GM19463 (cell line): ENCODE data around the gene TBC1D3K.
"Not testable (repeated sequence)": the region's sequence is repeated elsewhere in the genome, so short reads cannot be mapped to it uniquely, and the experiment has no call there.

ENCODE experiments used
- ATAC-seq: cut with Tn5 transposase; IDR thresholded peaks from one replicate; pipeline ENCODE4 v1.9.1; 2021; ENCODE audit warnings: mild to moderate bottlenecking, moderate library complexity; ENCODE audit not compliant: unreplicated experiment

TBC1D3K gene

GRCh38 chr17:37924115-37924514, at the start of gene TBC1D3K:
Gene TBC1D3K, plus strand, starts transcription at chr17:37924415. Its CDS starts 1,585 bp downstream, at chr17:37926000.
- ATAC-seq = not testable (repeated sequence)

- ATAC-seq = no peak
Observed at GRCh38 chr17:37884516-37884915, 39.7 kb upstream of the TBC1D3K start.

GRCh38 chr17:37885136-37885535, 39.1 kb upstream of the TBC1D3K start:
- ATAC-seq = no peak

GRCh38 chr17:37888881-37889280, 35.3 kb upstream of the TBC1D3K start:
- no peak for ATAC-seq

- ATAC-seq = not testable (repeated sequence)
Observed at GRCh38 chr17:37896961-37897360, 27.3 kb upstream of the TBC1D3K start.
